ENCODE results near the gene KAT7. TPM values are rescaled to one million over a fixed set of nuclear protein-coding genes. Genes with fewer than 3 reads are reported as not detected.

KAT7 gene
- total RNA-seq, 1 donor from 2014 or later: 64.0 TPM

DNA sequence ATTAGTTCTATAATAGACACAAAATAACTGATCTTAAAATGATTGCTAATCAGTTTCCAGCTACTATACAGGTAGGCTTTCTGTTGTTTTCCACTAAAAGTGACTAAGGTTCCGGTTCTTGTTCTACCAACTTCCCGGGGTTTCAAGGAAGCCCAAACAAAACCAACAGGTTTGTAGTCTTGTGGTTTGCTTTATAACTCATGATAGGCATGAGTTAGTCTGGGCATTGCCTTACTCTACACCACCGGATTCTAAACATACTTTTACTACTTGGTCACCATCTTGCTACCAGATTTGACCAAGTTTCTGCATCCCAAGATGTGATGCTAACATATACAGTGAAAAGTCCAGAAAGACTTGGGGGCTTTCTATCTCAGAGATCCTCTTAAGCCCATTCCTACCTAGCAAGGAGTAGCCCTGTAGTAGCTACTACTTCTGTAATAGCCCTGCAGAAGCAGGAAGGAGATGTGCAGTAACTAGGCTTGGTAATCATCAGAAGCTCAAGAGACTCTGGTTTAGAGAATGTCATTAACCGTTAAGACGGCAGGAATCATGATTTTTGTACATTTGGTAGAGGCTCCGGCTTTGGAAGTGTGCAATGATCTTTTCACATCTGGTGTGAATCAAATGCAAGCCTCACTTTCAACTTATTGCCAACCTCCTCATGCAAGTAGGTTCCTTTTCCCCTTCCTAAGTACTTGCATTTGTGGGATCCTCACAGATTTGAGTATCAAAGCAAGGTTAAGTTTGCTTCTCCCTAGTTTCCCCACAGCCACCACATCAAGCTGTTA lies 26.1 kb upstream of the KAT7 start:
- TF ChIP-seq, protein P1, sequence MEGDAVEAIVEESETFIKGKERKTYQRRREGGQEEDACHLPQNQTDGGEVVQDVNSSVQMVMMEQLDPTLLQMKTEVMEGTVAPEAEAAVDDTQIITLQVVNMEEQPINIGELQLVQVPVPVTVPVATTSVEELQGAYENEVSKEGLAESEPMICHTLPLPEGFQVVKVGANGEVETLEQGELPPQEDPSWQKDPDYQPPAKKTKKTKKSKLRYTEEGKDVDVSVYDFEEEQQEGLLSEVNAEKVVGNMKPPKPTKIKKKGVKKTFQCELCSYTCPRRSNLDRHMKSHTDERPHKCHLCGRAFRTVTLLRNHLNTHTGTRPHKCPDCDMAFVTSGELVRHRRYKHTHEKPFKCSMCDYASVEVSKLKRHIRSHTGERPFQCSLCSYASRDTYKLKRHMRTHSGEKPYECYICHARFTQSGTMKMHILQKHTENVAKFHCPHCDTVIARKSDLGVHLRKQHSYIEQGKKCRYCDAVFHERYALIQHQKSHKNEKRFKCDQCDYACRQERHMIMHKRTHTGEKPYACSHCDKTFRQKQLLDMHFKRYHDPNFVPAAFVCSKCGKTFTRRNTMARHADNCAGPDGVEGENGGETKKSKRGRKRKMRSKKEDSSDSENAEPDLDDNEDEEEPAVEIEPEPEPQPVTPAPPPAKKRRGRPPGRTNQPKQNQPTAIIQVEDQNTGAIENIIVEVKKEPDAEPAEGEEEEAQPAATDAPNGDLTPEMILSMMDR (conservative IDR thresholded peaks at IDR 0.05): no peak
- Mint-ChIP-seq H3K27me3 (peaks cover 25% of the 10 kb centered on the region), H3K9me3 (peaks cover 4% of the 10 kb centered on the region), H3K4me3 (peak overlapping the region; percentile 95), H3K4me1 (ENCODE audit: unreplicated experiment) (peaks cover 9% of the 10 kb centered on the region), H3K36me3 (no peaks in the 10 kb centered on the region), H3K27ac (no peak overlapping the region)
- DNase-seq (ENCODE audit: extremely low spot score, unreplicated experiment): no peak

GRCh38 chr17:49763735-49764558 lies 24.5 kb upstream of the KAT7 start, which contains the start of gene FAM117A:
Gene FAM117A, minus strand, starts transcription at chr17:49764131. Its CDS starts 44 bp downstream, at chr17:49764087.
- peak; percentile 96 for DNase-seq (ENCODE audit: extremely low spot score, unreplicated experiment)
- peaks cover 30% of the 10 kb centered on the region for H3K27me3 Mint-ChIP-seq
- peak within 1 kb of the TSS; percentile 95 for H3K4me3 Mint-ChIP-seq
- peaks cover 9% of the 10 kb centered on the region for H3K4me1 Mint-ChIP-seq (ENCODE audit: unreplicated experiment)
- H3K36me3 Mint-ChIP-seq: no peaks in the 10 kb centered on the region
- peaks cover 4% of the 10 kb centered on the region for H3K9me3 Mint-ChIP-seq
- H3K27ac Mint-ChIP-seq: peak within 1 kb of the TSS; percentile 82
- TF ChIP-seq, protein P1 (conservative IDR thresholded peaks at IDR 0.05): no peak

- Mint-ChIP-seq H3K27me3 (peaks cover 30% of the 10 kb centered on the region), H3K4me3 (peak overlapping the region; percentile 85), H3K27ac (peak overlapping the region; percentile 75), H3K4me1 (ENCODE audit: unreplicated experiment) (peaks cover 9% of the 10 kb centered on the region), H3K36me3 (no peaks in the 10 kb centered on the region), H3K9me3 (peaks cover 4% of the 10 kb centered on the region)
- DNase-seq (ENCODE audit: extremely low spot score, unreplicated experiment): no peak
- TF ChIP-seq, protein P1 (conservative IDR thresholded peaks at IDR 0.05): no peak
Observed at GRCh38 chr17:49764559-49765180, 23.8 kb upstream of the KAT7 start.

GRCh38 chr17:49766918-49767530 lies 21.5 kb upstream of the KAT7 start:
- TF ChIP-seq, protein P1 (conservative IDR thresholded peaks at IDR 0.05): no peak
- Mint-ChIP-seq H3K4me3 (no peak overlapping the region), H3K27me3 (peaks cover 32% of the 10 kb centered on the region), H3K27ac (no peak overlapping the region), H3K36me3 (no peaks in the 10 kb centered on the region), H3K4me1 (ENCODE audit: unreplicated experiment) (peaks cover 5% of the 10 kb centered on the region), H3K9me3 (peaks cover 4% of the 10 kb centered on the region)
- no peak for DNase-seq (ENCODE audit: extremely low spot score, unreplicated experiment)
